ENCODE results near the gene PARP16. TPM values are rescaled to one million over a fixed set of nuclear protein-coding genes. Genes with fewer than 3 reads are reported as not detected.

Gene PARP16
- total and polyA plus RNA-seq, 2 experiments from 2014 or later: 3.6 to 4.1 TPM

DNA sequence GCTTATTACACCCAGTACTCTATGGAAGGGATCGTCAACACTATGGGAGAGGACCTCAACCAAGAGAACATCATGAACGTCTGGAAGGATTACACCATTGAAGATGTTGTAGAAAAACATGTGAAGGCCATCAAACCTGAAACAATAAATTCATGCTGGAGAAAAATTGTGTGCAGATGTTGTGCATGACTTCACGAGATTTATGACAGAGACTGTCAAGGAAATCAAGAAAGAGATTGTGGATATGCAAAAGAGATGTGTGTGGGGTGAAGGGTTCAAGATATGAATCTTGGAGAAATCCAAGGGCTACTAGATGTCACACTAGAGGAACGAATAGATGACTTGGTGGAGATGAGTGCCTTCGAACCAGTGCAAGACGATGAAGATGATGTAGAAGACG, 3.5 kb upstream of the PARP16 start (continued):
- TF ChIP-seq, protein P1, sequence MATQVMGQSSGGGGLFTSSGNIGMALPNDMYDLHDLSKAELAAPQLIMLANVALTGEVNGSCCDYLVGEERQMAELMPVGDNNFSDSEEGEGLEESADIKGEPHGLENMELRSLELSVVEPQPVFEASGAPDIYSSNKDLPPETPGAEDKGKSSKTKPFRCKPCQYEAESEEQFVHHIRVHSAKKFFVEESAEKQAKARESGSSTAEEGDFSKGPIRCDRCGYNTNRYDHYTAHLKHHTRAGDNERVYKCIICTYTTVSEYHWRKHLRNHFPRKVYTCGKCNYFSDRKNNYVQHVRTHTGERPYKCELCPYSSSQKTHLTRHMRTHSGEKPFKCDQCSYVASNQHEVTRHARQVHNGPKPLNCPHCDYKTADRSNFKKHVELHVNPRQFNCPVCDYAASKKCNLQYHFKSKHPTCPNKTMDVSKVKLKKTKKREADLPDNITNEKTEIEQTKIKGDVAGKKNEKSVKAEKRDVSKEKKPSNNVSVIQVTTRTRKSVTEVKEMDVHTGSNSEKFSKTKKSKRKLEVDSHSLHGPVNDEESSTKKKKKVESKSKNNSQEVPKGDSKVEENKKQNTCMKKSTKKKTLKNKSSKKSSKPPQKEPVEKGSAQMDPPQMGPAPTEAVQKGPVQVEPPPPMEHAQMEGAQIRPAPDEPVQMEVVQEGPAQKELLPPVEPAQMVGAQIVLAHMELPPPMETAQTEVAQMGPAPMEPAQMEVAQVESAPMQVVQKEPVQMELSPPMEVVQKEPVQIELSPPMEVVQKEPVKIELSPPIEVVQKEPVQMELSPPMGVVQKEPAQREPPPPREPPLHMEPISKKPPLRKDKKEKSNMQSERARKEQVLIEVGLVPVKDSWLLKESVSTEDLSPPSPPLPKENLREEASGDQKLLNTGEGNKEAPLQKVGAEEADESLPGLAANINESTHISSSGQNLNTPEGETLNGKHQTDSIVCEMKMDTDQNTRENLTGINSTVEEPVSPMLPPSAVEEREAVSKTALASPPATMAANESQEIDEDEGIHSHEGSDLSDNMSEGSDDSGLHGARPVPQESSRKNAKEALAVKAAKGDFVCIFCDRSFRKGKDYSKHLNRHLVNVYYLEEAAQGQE (IDR thresholded peaks at IDR 0.05; ENCODE audit: unreplicated experiment): no peak
- TF ChIP-seq EZH2phosphoT487 (IDR thresholded peaks at IDR 0.05; ENCODE audit: unreplicated experiment) (no peak), CREB1 (CRISPR knock-in tag; IDR thresholded peaks at IDR 0.05; ENCODE audit: low read depth) (no peak), ETS1 (IDR thresholded peaks at IDR 0.05) (no peak), NANOG (IDR thresholded peaks at IDR 0.05; ENCODE audit: borderline replicate concordance) (no peak), EZH2 (IDR thresholded peaks at IDR 0.05; ENCODE audit: low read depth, unreplicated experiment) (no peak), ZNF114 (CRISPR knock-in tag; IDR thresholded peaks at IDR 0.05) (no peak), STAT1 (IDR thresholded peaks at IDR 0.05; ENCODE audit: unreplicated experiment) (no peak)

- ATAC-seq (no peak), DNase-seq (ENCODE audit: low spot score) (no peak)
- Histone ChIP-seq H3K9me2 (ENCODE audit: insufficient read depth) (peaks cover 5% of the 10 kb centered on the region; the same call in 1 of the 2 replicates), H3K4me1 (ENCODE audit: insufficient read depth) (peaks cover 14% of the 10 kb centered on the region), H3K4me3 (no peak overlapping the region), H3K36me3 (ENCODE audit: insufficient read depth) (no peaks in the 10 kb centered on the region), H3K27me3 (ENCODE audit: insufficient read depth) (peaks cover 29% of the 10 kb centered on the region), H3K79me2 (replicated peaks; ENCODE audit: insufficient read depth) (no peaks in the 10 kb centered on the region), H3F3A (replicated peaks; ENCODE audit: low read depth) (0 out of 2 replicates have a peak, but pooled peaks cover 6% of the 10 kb centered on the region), H3K27ac (ENCODE audit: low read depth) (no peak overlapping the region), H2AFZ (no peak overlapping the region), H4K20me1 (replicated peaks; ENCODE audit: insufficient read depth) (no peaks in the 10 kb centered on the region), H3K4me2 (no peak overlapping the region)
- Mint-ChIP-seq H3K4me1 (peaks cover 17% of the 10 kb centered on the region), H3K27ac (no peak overlapping the region), H3K27me3 (ENCODE audit: insufficient read depth, low read depth, poor library complexity) (peaks cover 13% of the 10 kb centered on the region), H3K36me3 (ENCODE audit: low read depth) (no peaks in the 10 kb centered on the region), H3K4me3 (no peak overlapping the region), H3K9me3 (no peaks in the 10 kb centered on the region)
- TF ChIP-seq ETS1 (IDR thresholded peaks at IDR 0.05): no peak
- TF ChIP-seq POLR2AphosphoS5 (IDR thresholded peaks at IDR 0.05; ENCODE audit: low read depth): no peak
- TF ChIP-seq EZH2 (IDR thresholded peaks at IDR 0.05; ENCODE audit: low read depth, unreplicated experiment): no peak
- TF ChIP-seq STAT1 (IDR thresholded peaks at IDR 0.05; ENCODE audit: unreplicated experiment): no peak
- no peak for TF ChIP-seq CREB1 (CRISPR knock-in tag; IDR thresholded peaks at IDR 0.05; ENCODE audit: low read depth)
- no peak for TF ChIP-seq NANOG (IDR thresholded peaks at IDR 0.05; ENCODE audit: borderline replicate concordance)
- TF ChIP-seq ZNF331 (CRISPR knock-in tag; IDR thresholded peaks at IDR 0.05; ENCODE audit: low read depth): no peak
- TF ChIP-seq CTCF (conservative IDR thresholded peaks at IDR 0.05; ENCODE audit: low read depth in 2 of 2): no peak
- TF ChIP-seq ZNF114 (CRISPR knock-in tag; IDR thresholded peaks at IDR 0.05): no peak
- TF ChIP-seq, protein P1 (IDR thresholded peaks at IDR 0.05; ENCODE audit: unreplicated experiment): no peak
- no peak for TF ChIP-seq JUNB (IDR thresholded peaks at IDR 0.05; ENCODE audit: unreplicated experiment)
These were observed 2.7 kb upstream of the PARP16 start for GRCh38 chr15:65289261-65289854.
